Endothelial cell of umbilical vein (primary cell): ENCODE data around the gene DIAPH3. TPM values are rescaled to one million over a fixed set of nuclear protein-coding genes. Genes with fewer than 3 reads are reported as not detected.

Source experiments
- BruUV-seq: library from RNA; stranded (reverse); fragments of 400-500 nt; replicated peaks from 2 replicates; lab custom pipeline; 2021; lab: Mats Ljungman, UMichigan
- CTCF ChIA-PET: fragments of 300-600, 350-600 bp; sonication (Branson Sonifier 250); formaldehyde crosslinking; loops from one replicate; lab custom pipeline; 2021; ENCODE audit warnings: antibody characterized with exemption, inconsistent platforms; lab: Charles Lee
- POLR2A ChIA-PET: fragments of 300-600, 350-600 bp; sonication (Branson Sonifier 250); formaldehyde crosslinking; loops from one replicate; lab custom pipeline; 2021; ENCODE audit warnings: antibody characterized with exemption, inconsistent platforms; lab: Charles Lee
- DNase-seq: peaks from one replicate; pipeline ENCODE4 v3.0.0-alpha.2; 2011; ENCODE audit warnings: low read depth, low spot score
- FAIRE-seq: peaks from 2 replicates; lab custom pipeline; 2011; peaks lifted over from hg19 to GRCh38; lab: Jason Lieb, UNC
- H2AFZ ChIP-seq: 2 replicates; pipeline ENCODE4 v1.6.0; 2012; ENCODE audit warnings: low read depth, low read length, control low read depth, inconsistent platforms
- H3K27ac ChIP-seq: 2 replicates; pipeline ENCODE4 v1.5.1; 2011; ENCODE audit warnings: low read depth, mild to moderate bottlenecking, control low read depth, low read length, moderate library complexity; ENCODE audit not compliant: insufficient read depth
- H3K27me3 ChIP-seq, 2 experiments: 2 replicates each; pipeline versions ENCODE4 v1.6.0 to v1.6.1; 2011; ENCODE audit warnings: low read length in 2 of 2, mixed read lengths in 1 of 2; ENCODE audit not compliant: control insufficient read depth in 2 of 2, insufficient read depth in 2 of 2
- H3K36me3 ChIP-seq, 2 experiments: 2 replicates in 1 of 2; 3 replicates in 1 of 2; pipeline ENCODE4 v1.5.1; 2011; ENCODE audit warnings: low read length in 2 of 2, mild to moderate bottlenecking in 1 of 2, moderate library complexity in 1 of 2; ENCODE audit not compliant: control insufficient read depth in 2 of 2, insufficient read depth in 2 of 2; ENCODE audit errors: extremely low read depth in 1 of 2
- H3K4me1 ChIP-seq: 3 replicates; pipeline ENCODE4 v1.5.1; 2011; ENCODE audit warnings: mild to moderate bottlenecking, low read length; ENCODE audit not compliant: control insufficient read depth, insufficient read depth; ENCODE audit errors: extremely low read depth
- H3K4me2 ChIP-seq: 2 replicates; pipeline ENCODE4 v1.6.1; 2011; ENCODE audit warnings: low read length, control low read depth, mixed read lengths; ENCODE audit not compliant: insufficient read depth
- H3K4me3 ChIP-seq, 3 experiments: fragments of 200-600 bp in 1 of 3; sonication (generic), shearing (Covaris generic) in 1 of 3; replicated peaks in 1 of 3; 2 replicates each; pipeline ENCODE4 v1.5.1; 2011 to 2016; ENCODE audit warnings: control low read depth in 3 of 3, low read length in 3 of 3, mild to moderate bottlenecking in 2 of 3, inconsistent platforms in 1 of 3, low read depth in 1 of 3, moderate library complexity in 1 of 3; ENCODE audit not compliant: insufficient read depth in 1 of 3
- H3K79me2 ChIP-seq: 2 replicates; pipeline ENCODE4 v1.6.0; 2012; ENCODE audit warnings: low read length, inconsistent platforms; ENCODE audit not compliant: control insufficient read depth, insufficient read depth
- H3K9ac ChIP-seq: replicated peaks from 2 replicates; pipeline ENCODE3; 2011; ENCODE audit warnings: low read length, control low read depth; ENCODE audit not compliant: insufficient read depth; ENCODE audit errors: extremely low read depth
- H3K9me1 ChIP-seq: replicated peaks from 3 replicates; pipeline ENCODE4 v1.6.0; 2011; ENCODE audit warnings: mild to moderate bottlenecking, low read length; ENCODE audit not compliant: control insufficient read depth, insufficient read depth; ENCODE audit errors: extremely low read depth
- H3K9me3 ChIP-seq: replicated peaks from 2 replicates; pipeline ENCODE4 v1.5.1; 2012; ENCODE audit warnings: low read length, inconsistent platforms; ENCODE audit not compliant: control insufficient read depth, insufficient read depth
- H4K20me1 ChIP-seq: replicated peaks from 2 replicates; pipeline ENCODE3; 2011; ENCODE audit warnings: mild to moderate bottlenecking, low read length; ENCODE audit not compliant: control insufficient read depth, insufficient read depth; ENCODE audit errors: extremely low read depth
- EZH2 ChIP-seq: IDR thresholded peaks from 2 replicates; pipeline ENCODE4 v1.6.1; 2012; ENCODE audit warnings: borderline replicate concordance, low read depth, mild to moderate bottlenecking, moderate library complexity, low read length, inconsistent platforms; ENCODE audit not compliant: severe bottlenecking
- MYC ChIP-seq: IDR thresholded peaks from one replicate; pipeline ENCODE4 v1.6.1; 2011; ENCODE audit warnings: mild to moderate bottlenecking, low read depth, low read length
- POLR2A ChIP-seq: IDR thresholded peaks from 2 replicates; pipeline ENCODE4 v1.6.1; 2012; ENCODE audit warnings: low read depth, mild to moderate bottlenecking, control low read depth, low read length
- POLR2AphosphoS5 ChIP-seq: IDR thresholded peaks from 2 replicates; pipeline ENCODE4 v1.6.1; 2012; ENCODE audit warnings: low read depth, mild to moderate bottlenecking, control low read depth, low read length, moderate library complexity; ENCODE audit not compliant: insufficient read depth
- dilution Hi-C: fragments of 300-500 bp; cut with MboI; formaldehyde crosslinking; loops from one replicate; pipeline ENCODE4 v1.15.0; 2019; ENCODE audit warnings: low sequenced_read_pairs; ENCODE audit not compliant: extremely low pct_ligation_motif_present
- intact Hi-C: fragments of 100-400 bp; cut with micrococcal nuclease; formaldehyde crosslinking; loops from one replicate; pipeline ENCODE4 v1.10.0; 2022
- polyA plus RNA-seq, 4 experiments: library from polyadenylated mRNA; depleted of rRNA in 3 of 4; stranded (reverse) in 3 of 4; unstranded in 1 of 4; fragments of >200 nt; gene quantifications; 2 replicates each; pipeline versions ENCODE4 v1.2.1 to v1.2.3, GENCODE V29; 2011 to 2012; ENCODE audit warnings: missing spikeins in 1 of 4
- total RNA-seq: library from RNA; stranded (reverse); gene quantifications from 2 replicates; pipeline ENCODE4 v1.2.3, GENCODE V29; 2021
- TF ChIP-seq, protein P1 (sequence below): IDR thresholded peaks from 2 replicates; pipeline ENCODE4 v1.6.1; 2011; ENCODE audit not compliant: insufficient read depth, insufficient read length
- TF ChIP-seq, protein P2 (sequence below), 2 donors: IDR thresholded peaks; 1 replicate in 1 of 2; 2 replicates in 1 of 2; pipeline ENCODE4 v1.5.1; 2011; ENCODE audit warnings: low read length in 2 of 2, mild to moderate bottlenecking in 2 of 2, moderate library complexity in 2 of 2, control low read depth in 1 of 2, inconsistent platforms in 1 of 2, low read depth in 1 of 2; ENCODE audit not compliant: insufficient read depth in 1 of 2; ENCODE audit errors: extremely low read depth in 1 of 2

Gene DIAPH3
- total and polyA plus RNA-seq, 2 donors (not counting 3 experiments of a cell fraction or from before 2014, with no cell fraction given), result 9.9 to 44.0 TPM

DNA sequence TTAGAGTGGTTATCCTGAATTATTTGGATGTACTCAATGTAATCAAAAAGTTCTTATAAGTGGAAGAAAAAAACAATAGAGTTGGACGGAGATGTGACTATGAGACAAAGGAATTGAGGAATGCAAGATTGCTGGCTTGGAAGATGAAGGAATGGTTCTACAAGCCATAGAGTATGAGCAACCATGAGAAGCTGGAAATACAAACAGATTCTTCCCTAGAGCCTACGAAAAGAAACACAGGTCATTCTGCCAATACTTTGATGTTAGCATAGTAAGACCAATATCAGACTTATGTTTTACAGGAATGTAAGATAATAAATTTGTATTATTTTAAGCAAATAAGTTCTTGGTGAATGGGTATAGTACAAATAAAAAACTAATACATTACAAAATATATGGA, 249.2 kb downstream of the DIAPH3 start:
- FAIRE-seq (no peak), DNase-seq (no peak)
- ChIA-PET CTCF (interaction anchor here (0.8 to 1.1 kb wide), 2 partner anchors 144 to 516 kb away, joined by 3 to 4 read pairs; no protein-coding TSS in a partner anchor), POLR2A (no interaction called here)
- Histone ChIP-seq H3K79me2 (no peaks in the 10 kb centered on the region), H3K4me2 (no peak overlapping the region), H3K4me1 (peaks cover 1% of the 10 kb centered on the region), H3K9me1 (no peaks in the 10 kb centered on the region), H4K20me1 (no peaks in the 10 kb centered on the region), H3K27ac (no peak overlapping the region), H3K9me3 (no peaks in the 10 kb centered on the region), H2AFZ (no peak overlapping the region), H3K9ac (no peak overlapping the region), H3K27me3 (no peaks in the 10 kb centered on the region), H3K36me3 (no peaks in the 10 kb centered on the region), H3K4me3 (no peak overlapping the region)
- dilution Hi-C loops, result no loop called here
- no peak for TF ChIP-seq POLR2AphosphoS5
- TF ChIP-seq MYC, result no peak
- TF ChIP-seq, protein P1, sequence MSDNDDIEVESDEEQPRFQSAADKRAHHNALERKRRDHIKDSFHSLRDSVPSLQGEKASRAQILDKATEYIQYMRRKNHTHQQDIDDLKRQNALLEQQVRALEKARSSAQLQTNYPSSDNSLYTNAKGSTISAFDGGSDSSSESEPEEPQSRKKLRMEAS, result no peak
- TF ChIP-seq POLR2A, result no peak
- TF ChIP-seq EZH2, result no peak
- intact Hi-C loops, result no loop called here
- no TSS peak for BruUV-seq

DNA sequence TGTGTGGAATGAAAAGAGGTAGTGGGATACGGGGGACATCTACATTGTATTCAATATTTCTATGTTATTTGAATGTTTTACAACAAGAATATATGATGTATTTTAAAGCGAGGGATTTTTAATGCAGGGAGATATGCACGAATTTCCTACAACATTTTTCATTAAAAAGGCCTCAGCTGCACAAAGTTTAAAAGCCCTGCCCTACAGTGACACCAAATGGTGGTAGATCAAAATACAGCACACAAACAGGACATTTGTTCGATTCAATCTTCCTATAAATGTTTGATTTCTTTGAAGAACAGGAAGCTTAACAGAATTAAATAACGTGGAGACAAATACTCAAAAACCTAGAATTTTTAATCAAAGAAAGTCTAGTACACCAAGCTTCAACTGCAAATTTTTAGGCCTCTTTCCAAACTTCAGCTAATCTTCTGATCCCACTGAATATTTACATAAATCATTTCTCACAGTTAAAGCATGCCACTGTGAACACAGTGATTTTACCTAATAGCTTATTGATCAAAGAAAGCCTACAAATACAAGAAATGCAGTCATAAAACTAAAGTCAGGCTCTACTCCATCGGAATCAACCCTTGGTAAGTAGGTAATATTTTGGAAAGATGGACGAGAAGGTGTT, 257.2 kb downstream of the DIAPH3 start:
- Histone ChIP-seq H3K4me3 (no peak overlapping the region), H3K4me2 (no peak overlapping the region), H4K20me1 (no peaks in the 10 kb centered on the region), H3K9ac (peak overlapping the region; percentile 3), H3K27ac (no peak overlapping the region), H2AFZ (no peak overlapping the region), H3K9me1 (no peaks in the 10 kb centered on the region), H3K4me1 (peaks cover 2% of the 10 kb centered on the region), H3K27me3 (no peaks in the 10 kb centered on the region), H3K9me3 (no peaks in the 10 kb centered on the region), H3K36me3 (no peaks in the 10 kb centered on the region), H3K79me2 (no peaks in the 10 kb centered on the region)
- ChIA-PET CTCF (interaction anchor here (0.6 to 5.4 kb wide), 34 partner anchors 9 to 576 kb away, joined by 3 to 145 read pairs (median 4); no protein-coding TSS in a partner anchor), POLR2A (no interaction called here)
- intact Hi-C loops, result loop anchor here (1.0 to 10.0 kb wide), 6 partner anchors 130 to 525 kb away; no protein-coding TSS in a partner anchor
- dilution Hi-C loops, result no loop called here
- no TSS peak for BruUV-seq
- FAIRE-seq, result peak; percentile 59
- DNase-seq, result peak; percentile 47
- TF ChIP-seq, protein P2, sequence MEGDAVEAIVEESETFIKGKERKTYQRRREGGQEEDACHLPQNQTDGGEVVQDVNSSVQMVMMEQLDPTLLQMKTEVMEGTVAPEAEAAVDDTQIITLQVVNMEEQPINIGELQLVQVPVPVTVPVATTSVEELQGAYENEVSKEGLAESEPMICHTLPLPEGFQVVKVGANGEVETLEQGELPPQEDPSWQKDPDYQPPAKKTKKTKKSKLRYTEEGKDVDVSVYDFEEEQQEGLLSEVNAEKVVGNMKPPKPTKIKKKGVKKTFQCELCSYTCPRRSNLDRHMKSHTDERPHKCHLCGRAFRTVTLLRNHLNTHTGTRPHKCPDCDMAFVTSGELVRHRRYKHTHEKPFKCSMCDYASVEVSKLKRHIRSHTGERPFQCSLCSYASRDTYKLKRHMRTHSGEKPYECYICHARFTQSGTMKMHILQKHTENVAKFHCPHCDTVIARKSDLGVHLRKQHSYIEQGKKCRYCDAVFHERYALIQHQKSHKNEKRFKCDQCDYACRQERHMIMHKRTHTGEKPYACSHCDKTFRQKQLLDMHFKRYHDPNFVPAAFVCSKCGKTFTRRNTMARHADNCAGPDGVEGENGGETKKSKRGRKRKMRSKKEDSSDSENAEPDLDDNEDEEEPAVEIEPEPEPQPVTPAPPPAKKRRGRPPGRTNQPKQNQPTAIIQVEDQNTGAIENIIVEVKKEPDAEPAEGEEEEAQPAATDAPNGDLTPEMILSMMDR (IDR thresholded peaks at IDR 0.05; ENCODE audit: extremely low read depth in 1 of 2, insufficient read depth in 1 of 2, low read depth in 1 of 2, low read length in 2 of 2), result peak; percentile 24 to 37
- no peak for TF ChIP-seq EZH2
